GM19239 (cell line): ENCODE data around the gene PREX1.
"Not testable (repeated sequence)": the region's sequence is repeated elsewhere in the genome, so short reads cannot be mapped to it uniquely, and the experiment has no call there.

Experiments
- DNase-seq: peaks from one replicate; pipeline ENCODE4 v3.0.0; 2011; ENCODE audit warnings: low spot score; ENCODE audit not compliant: insufficient read length
- FAIRE-seq: peaks from 2 replicates; lab custom pipeline; 2011; peaks lifted over from hg19 to GRCh38; lab: Jason Lieb, UNC

PREX1 gene

DNA sequence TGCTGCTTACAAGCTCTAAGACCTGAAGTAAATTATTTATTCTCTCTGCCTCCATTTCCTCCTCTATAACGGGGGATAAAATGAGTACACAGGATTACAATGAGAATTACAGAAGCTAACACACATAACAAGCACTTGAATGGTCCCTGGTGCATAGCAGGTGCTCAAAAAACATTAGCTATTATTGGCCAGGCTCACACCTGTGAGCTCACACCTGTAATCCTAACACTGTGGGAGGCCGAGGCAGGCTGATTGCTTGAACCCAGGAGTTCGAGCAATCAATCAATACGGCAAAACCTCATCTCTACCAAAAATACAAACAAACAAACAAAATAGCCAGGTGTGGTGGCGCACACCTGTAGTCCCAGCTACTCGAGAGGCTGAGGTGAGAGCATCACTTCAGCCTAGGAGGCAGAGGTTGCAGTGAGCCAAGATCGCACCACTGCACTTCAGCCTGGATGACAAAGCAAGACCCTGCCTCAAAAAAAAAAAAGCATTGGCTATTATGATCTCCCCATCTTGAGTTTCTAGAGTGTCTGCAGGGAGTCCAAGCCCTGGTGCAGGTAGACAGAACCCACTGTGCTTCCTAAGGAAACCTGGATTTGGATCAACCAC, 68.1 kb downstream of the PREX1 start:
- DNase-seq (no peak), FAIRE-seq (peak; percentile 18)

DNA sequence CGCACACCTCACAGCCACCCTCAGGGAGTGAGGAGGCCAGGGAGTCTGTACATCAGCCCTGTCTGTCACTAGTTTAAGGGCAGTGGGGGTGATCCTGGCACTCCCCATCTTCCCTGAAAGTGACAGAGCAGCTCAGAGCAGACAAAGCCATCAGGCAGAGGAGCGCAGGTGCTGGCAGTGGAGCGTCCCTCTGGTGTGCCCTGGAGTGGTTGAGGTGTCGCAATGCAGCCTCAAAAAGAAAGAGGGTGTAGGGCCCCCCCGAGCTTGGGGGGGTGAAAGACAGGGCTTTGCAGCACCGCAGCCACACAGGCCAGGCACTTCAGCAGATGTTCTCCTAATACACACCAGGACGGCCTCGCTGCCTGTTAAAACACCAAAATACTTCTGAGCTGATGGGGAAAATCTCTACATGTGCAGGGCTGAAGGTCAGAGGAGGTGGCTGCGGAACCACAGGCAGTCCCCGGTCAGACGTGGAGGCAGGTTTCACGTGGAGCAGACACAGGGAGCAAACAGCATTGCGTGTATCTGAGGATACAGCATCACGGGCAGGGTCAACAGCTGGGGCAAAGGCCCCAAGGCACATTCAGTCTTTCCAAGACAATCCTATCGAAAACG, 69.5 kb downstream of the PREX1 start:
- no peak for FAIRE-seq
- no peak for DNase-seq

DNA sequence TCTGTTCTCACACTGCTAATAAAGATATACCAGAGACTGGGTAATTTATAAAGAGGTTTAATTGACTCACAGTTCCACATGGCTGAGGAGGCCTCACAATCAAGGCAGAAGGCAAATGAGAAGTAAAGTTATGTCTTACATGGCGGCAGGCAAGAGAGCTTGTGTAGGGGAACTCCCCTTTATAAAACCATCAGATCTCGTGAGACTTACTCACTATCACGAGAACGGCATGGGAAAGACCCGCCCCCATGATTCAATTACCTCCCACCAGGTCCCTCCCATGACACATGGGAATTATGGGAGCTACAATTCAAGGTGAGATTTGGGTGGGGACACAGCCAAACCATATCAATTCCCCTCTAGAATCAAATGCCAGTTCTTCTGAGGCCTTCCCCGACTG, 71.0 kb downstream of the PREX1 start:
- FAIRE-seq, DNase-seq: not testable (repeated sequence)

DNA sequence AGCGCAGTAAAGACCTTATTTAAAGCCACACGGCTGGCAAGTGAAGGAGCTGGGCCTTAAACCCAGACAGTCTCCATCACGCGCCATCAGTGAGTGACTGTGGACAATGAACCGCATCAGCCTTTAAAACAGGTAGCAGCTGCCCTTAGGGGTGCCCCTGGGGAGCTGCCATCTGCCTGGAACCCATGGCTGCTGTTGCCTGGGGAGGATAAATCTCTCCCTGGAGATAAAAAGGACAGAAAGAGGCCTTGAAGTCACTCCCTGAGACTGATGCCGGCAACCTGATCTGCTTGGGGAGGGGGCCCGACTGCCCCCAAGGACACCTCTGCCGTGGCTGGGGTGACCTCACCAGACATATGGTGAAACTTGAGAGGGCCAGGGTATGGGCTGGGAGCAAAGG, 73.5 kb downstream of the PREX1 start:
- DNase-seq = no peak
- no peak for FAIRE-seq

DNA sequence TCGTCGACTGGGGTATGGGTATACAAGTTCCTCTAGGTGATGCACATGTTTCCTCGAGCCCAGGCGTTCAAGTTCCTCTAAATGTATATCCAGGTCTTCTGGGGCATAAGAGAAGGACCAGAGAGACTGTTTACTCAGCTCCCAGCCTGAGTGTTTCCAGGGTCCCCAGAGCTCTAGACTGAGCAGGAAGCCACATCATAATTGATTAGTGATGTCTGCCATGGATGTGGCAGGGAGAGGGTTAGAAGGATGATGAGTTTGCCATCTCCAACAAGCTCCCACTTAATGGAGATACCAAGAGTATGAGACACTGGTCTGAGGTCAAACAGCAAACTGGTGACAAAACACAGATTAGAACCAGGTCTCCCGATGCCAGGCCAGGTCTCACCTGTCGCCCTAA, 74.8 kb downstream of the PREX1 start:
- FAIRE-seq = no peak
- no peak for DNase-seq

- FAIRE-seq (peak; percentile 33), DNase-seq (no peak)
Observed at GRCh38 chr20:48751871-48752270, 75.9 kb downstream of the PREX1 start.

DNA sequence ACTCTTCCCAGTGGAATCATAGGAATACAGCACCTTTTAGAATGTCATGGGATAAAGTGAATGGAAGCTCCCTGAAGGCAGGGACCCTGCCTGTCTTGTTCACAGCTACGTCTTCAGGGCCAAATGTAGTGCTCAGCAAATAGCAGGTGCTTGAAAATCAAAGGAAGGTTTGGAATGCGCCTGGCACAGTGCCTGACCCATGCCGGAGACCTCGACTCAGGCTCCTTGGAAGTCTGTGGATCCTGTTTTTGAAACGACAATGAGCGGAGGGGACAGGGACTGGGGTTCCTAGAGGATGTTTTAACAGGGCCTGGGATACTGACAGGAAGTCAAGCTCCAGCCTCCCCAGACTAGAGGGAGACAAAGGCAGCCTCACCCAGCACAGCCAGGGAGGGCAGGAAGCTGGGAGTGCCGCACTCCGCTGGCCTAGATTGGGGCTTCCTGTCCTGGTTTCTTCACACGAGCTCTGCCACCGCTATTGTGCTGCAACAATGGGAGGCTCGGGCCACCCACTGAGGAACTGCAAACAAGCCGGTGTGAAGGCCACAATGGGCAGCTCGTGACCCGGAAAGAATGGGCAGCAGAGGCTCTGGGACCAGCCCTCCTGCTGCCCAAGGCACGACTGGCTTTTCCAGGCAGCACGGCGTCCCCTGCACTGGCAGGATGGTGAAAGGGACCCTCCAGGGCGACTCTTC, 76.7 kb downstream of the PREX1 start:
- FAIRE-seq = peak; percentile 51
- no peak for DNase-seq

- DNase-seq (no peak), FAIRE-seq (no peak)
Observed at GRCh38 chr20:48750376-48750775, 77.4 kb downstream of the PREX1 start.

- DNase-seq (no peak), FAIRE-seq (no peak)
Observed at GRCh38 chr20:48749437-48749836, 78.4 kb downstream of the PREX1 start.

DNA sequence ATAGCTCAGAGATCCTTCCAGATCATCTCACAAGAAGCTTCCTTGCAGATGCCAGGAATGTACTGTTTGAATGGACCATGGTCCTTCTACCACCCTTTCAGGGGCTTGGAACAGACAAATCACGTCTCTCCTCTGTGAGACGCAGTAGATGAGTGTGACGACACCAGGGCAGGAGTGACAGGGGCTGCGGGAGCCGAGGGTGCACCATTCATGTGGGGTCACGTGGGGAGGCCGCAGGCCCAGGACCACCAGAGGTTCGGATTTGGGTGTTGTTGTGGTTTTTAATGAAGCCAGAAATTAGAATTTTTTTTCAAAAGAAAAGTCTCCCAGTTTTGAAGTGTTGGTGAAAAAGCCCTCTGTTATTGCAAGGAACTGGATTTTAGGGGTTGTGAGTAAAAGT, 79.2 kb downstream of the PREX1 start:
- FAIRE-seq (no peak), DNase-seq (no peak)

GRCh38 chr20:48747840-48748414, 79.9 kb downstream of the PREX1 start:
- DNase-seq = no peak
- FAIRE-seq = no peak

DNA sequence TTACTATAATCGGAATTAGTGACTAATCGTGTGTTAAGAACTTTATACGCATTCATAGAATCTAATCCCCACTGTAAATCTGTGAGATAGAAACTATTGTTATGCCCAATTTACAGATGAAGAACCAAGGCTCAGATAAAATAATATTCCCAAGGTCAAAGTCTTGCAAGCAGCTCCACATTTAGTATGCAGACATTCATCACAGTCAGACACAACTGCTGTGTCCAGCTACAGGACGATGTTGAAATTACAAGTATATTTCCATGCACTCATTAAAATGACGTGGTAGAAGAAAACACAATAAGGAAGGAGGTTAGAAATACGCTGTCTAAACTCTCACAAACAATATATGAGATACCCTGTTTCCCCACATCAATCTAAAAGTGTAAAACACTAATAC, 82.5 kb downstream of the PREX1 start:
- no peak for DNase-seq
- no peak for FAIRE-seq

- DNase-seq (no peak), FAIRE-seq (no peak)
Observed at GRCh38 chr20:48744515-48744914, 83.3 kb downstream of the PREX1 start.

DNA sequence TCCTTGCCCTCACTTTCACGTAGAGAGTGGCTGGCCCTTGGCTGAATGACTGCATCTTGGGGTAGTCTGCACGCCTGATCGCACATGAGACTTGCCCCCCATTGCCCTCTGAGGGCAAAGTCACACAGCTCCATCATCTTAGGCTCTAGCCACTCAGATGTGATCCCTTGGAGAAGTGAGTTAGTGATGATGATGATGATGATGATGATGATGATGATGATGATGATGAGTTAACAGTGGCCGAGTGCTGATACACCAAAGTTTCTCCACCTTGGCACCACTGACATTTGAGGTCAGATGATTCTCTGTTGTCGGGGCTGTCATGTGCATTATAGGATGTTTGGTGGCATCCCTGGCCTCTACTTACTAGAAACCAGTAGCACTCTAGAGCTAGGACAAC, 84.0 kb downstream of the PREX1 start:
- FAIRE-seq = no peak

DNA sequence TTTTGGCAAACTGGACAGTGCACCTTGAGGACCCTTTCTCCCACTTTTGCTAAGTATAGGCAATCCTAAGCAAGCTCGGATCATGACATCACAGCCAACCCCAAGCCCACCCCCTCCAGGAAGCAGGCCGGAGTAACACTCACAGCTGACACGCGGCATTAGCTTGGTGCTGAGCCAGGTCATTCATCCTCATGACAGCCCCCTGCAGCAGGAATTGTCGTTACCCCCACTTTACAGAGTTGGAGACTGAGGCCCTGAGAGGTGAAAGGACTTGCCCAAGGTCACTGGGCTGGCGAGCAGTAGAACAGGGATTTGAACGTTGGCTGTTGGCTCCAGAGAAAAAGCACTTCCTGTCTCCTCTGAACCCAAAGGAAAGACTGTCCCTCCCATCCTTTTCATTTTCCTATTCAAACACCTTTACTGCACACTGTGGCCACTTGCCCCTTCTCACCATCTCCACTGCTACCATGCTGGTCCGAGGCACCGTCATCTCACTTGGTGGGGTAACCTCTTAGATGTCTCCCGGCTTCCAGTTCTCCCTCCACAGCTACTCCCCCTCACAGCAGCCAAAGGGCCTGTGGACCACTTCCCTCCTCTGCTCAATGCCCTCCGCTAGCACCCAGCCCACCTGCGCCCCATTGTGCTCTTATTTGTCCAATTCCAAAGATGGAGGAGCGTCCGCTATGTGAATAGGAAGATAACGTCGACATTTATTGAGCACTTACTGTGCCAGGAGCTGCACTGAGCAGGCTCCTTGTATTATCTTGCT, 84.7 kb downstream of the PREX1 start:
- no peak for DNase-seq
- FAIRE-seq = no peak

More for the DNA sequence above, 84.0 kb downstream of the PREX1 start:
- DNase-seq = no peak

- no peak for DNase-seq
- FAIRE-seq = no peak
Observed at GRCh38 chr20:48742233-48742632, 85.6 kb downstream of the PREX1 start.

DNA sequence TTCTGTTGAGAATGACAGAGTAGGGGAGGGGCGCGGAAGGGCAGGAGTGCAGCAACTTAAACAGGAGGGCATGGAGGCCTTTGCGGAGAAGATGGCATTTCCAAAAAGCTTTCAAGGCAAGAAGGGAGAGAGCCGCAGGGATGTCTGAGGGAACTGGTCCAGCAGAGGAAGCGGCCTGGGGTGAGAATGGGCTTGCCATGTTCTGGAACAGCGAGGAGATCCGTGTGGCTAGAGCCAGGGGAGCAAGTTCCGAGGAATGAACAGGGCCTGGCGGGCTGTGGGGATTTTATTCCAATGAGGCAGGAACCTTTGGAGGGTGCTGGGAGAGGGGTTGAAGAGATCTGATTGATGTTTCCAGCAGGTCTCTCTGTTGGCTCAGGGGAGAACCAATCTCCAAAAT, 86.1 kb downstream of the PREX1 start:
- FAIRE-seq (no peak), DNase-seq (no peak)

GRCh38 chr20:48740712-48741111, 87.1 kb downstream of the PREX1 start:
- no peak for DNase-seq

GRCh38 chr20:48740292-48740649, 87.5 kb downstream of the PREX1 start:
- DNase-seq (no peak), FAIRE-seq (no peak)

More at GRCh38 chr20:48740712-48741111, 87.1 kb downstream of the PREX1 start:
- FAIRE-seq = no peak

DNA sequence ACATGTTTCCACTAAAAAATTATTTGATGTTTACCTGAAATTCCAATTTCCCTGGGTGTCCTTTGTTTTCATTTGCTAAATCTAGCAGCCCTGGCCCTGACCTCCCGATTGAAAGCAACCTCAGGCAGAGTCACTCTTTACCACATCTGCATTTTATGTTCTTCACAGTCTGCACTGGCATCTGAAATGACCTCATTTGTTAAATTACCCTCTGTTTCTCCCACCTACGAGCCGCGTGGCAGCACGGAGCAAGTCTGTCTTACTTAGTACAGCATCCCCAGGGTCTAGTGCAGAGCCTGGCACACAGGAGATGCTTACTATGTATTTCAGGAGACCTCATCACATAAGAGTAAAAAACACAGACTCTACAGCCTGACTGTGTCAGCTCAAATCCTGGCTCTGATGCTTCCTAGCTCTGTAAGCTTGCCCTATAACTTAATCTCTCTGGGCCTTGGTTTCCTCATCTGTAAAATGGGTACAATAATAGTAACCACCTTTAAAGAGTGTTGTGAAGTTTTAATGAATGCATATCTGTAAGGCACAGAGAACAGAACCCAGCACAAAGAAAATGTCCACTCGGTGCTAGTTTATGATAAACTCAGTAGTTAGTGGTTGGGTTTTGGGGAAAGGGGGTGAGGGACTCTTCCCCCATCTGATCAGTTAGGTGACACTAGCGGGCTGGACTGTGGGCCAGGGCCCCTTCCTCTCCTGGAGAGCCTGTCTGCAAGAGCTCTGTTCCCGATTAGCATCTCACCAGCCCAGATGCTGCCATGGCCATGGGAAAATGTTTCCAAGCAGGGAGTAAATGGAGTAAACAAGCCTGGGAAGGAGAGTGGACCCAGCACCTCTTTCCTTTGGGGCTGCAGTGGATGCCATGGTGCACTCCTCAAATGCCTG, 88.2 kb downstream of the PREX1 start:
- FAIRE-seq (no peak), DNase-seq (no peak)
